Measurements from ENCODE around the gene KCNK17. TPM values are rescaled to one million over a fixed set of nuclear protein-coding genes. Genes with fewer than 3 reads are reported as not detected.

Gene KCNK17
- total and polyA plus RNA-seq, 2 donors (not counting 3 experiments of a cell fraction or from before 2014, with no cell fraction given) = not detected

- ChIA-PET CTCF (no interaction called here), POLR2A (no interaction called here)
- Histone ChIP-seq H3K4me1 (ENCODE audit: control insufficient read depth, extremely low read depth, insufficient read depth, low read length) (no peaks in the 10 kb centered on the region), H2AFZ (ENCODE audit: low read depth, low read length) (no peak overlapping the region), H3K79me2 (ENCODE audit: control insufficient read depth, insufficient read depth, low read length) (no peaks in the 10 kb centered on the region), H3K9ac (replicated peaks; ENCODE audit: extremely low read depth, insufficient read depth, low read length) (no peak overlapping the region), H3K9me3 (replicated peaks; ENCODE audit: control insufficient read depth, insufficient read depth, low read length) (no peaks in the 10 kb centered on the region), H3K27me3 (ENCODE audit: control insufficient read depth in 2 of 2, insufficient read depth in 2 of 2, low read length in 2 of 2) (no peaks in the 10 kb centered on the region), H3K9me1 (replicated peaks; ENCODE audit: control insufficient read depth, extremely low read depth, insufficient read depth, low read length) (no peaks in the 10 kb centered on the region), H3K4me3 (replicated peaks in 1 of 3; ENCODE audit: insufficient read depth in 1 of 3, low read depth in 1 of 3, low read length in 3 of 3) (no peak overlapping the region), H4K20me1 (replicated peaks; ENCODE audit: control insufficient read depth, extremely low read depth, insufficient read depth, low read length) (no peaks in the 10 kb centered on the region), H3K4me2 (ENCODE audit: insufficient read depth, low read length) (no peak overlapping the region), H3K27ac (ENCODE audit: insufficient read depth, low read depth, low read length) (no peak overlapping the region), H3K36me3 (ENCODE audit: control insufficient read depth in 2 of 2, extremely low read depth in 1 of 2, insufficient read depth in 2 of 2, low read length in 2 of 2) (no peaks in the 10 kb centered on the region)
- no peak for TF ChIP-seq FOS (IDR thresholded peaks at IDR 0.05; ENCODE audit: borderline replicate concordance, insufficient read depth, low read length)
- no peak for TF ChIP-seq EZH2 (IDR thresholded peaks at IDR 0.05; ENCODE audit: borderline replicate concordance, low read depth, low read length, severe bottlenecking)
- TF ChIP-seq MAX (IDR thresholded peaks at IDR 0.05; ENCODE audit: insufficient read depth, insufficient read length) = no peak
- TF ChIP-seq JUN (IDR thresholded peaks at IDR 0.05; ENCODE audit: borderline replicate concordance, insufficient read depth, insufficient read length, low read depth) = no peak
- TF ChIP-seq POLR2AphosphoS5 (IDR thresholded peaks at IDR 0.05; ENCODE audit: insufficient read depth, low read depth, low read length) = no peak
- TF ChIP-seq GATA2 (IDR thresholded peaks at IDR 0.05; ENCODE audit: insufficient read depth, insufficient read length, low read depth, low read length) = no peak
- no peak for TF ChIP-seq MYC (IDR thresholded peaks at IDR 0.05; ENCODE audit: low read depth, low read length)
- no peak for TF ChIP-seq CTCF (IDR thresholded peaks at IDR 0.05; ENCODE audit: extremely low read depth in 1 of 2, insufficient read depth in 1 of 2, low read depth in 1 of 2, low read length in 2 of 2)
- TF ChIP-seq POLR2A (IDR thresholded peaks at IDR 0.05; ENCODE audit: low read depth, low read length) = no peak
- DNase-seq (ENCODE audit: low read depth, low spot score) (no peak), FAIRE-seq (no peak)
- BruUV-seq (replicated peaks) = no TSS peak
- intact Hi-C loops (cut with micrococcal nuclease) = no loop called here
- dilution Hi-C loops (cut with MboI; ENCODE audit: extremely low pct_ligation_motif_present, low sequenced_read_pairs) = no loop called here
Measured at GRCh38 chr6:39327507-39327906, 13.3 kb upstream of the KCNK17 start.
